ENCODE results near the gene ADAR. TPM values are rescaled to one million over a fixed set of nuclear protein-coding genes. Genes with fewer than 3 reads are reported as not detected.

ADAR gene
- total and polyA plus RNA-seq, 10 donors, result 25.6 to 249 (median 225) TPM

GRCh38 chr1:154572468-154573167 is 35.4 kb downstream of the ADAR start:
- no peak for TF ChIP-seq POLR2AphosphoS5 (IDR thresholded peaks at IDR 0.05)
- no peak for TF ChIP-seq CTCF (IDR thresholded peaks at IDR 0.05 in 8 of 11, conservative IDR thresholded peaks at IDR 0.05 in 3 of 11)
- TF ChIP-seq POLR2A (IDR thresholded peaks at IDR 0.05), result no peak
- no peaks in the 10 kb centered on the region for H3K9me3 ChIP-seq
- intact Hi-C loops (cut with DNase I; ENCODE audit: low total_unique reads), result no loop called here
- 69 to 86% (median 78%) methylated on average over 6 to 10 of the region's 10 CpGs for WGBS, 5 donors
- H3K4me1 ChIP-seq, result peaks cover 4 to 19% (median 12%) of the 10 kb centered on the region in 6 donors
- no peak overlapping the region for H3K27ac ChIP-seq
- peaks cover 0 to 5% (median 0%) of the 10 kb centered on the region in 6 donors for H3K36me3 ChIP-seq
- no peak overlapping the region for H3K4me3 ChIP-seq
- no peak for DNase-seq
- peaks cover 0 to 35% (median 12%) of the 10 kb centered on the region in 7 donors for H3K27me3 ChIP-seq (replicated peaks in 1 of 7)

GRCh38 chr1:154571964-154572288 is 36.1 kb downstream of the ADAR start:
- Histone ChIP-seq H3K9me3 (no peaks in the 10 kb centered on the region), H3K36me3 (no peaks in the 10 kb centered on the region), H3K27ac (no peak overlapping the region), H3K27me3 (replicated peaks in 1 of 7) (peaks cover 0 to 42% (median 19%) of the 10 kb centered on the region in 7 donors), H3K4me3 (no peak overlapping the region), H3K4me1 (peaks cover 3 to 15% (median 10%) of the 10 kb centered on the region in 6 donors)
- WGBS, 5 donors, result 94 to 96% (median 95%) methylated on average over 20 to 29 of the region's 29 CpGs
- no peak for DNase-seq
- TF ChIP-seq CTCF (IDR thresholded peaks at IDR 0.05 in 8 of 11, conservative IDR thresholded peaks at IDR 0.05 in 3 of 11) (no peak), POLR2A (IDR thresholded peaks at IDR 0.05) (no peak), POLR2AphosphoS5 (IDR thresholded peaks at IDR 0.05) (no peak)
- intact Hi-C loops (cut with DNase I; ENCODE audit: low total_unique reads), result no loop called here

- Histone ChIP-seq H3K4me1 (peaks cover 3 to 12% (median 9%) of the 10 kb centered on the region in 6 donors), H3K9me3 (no peaks in the 10 kb centered on the region), H3K36me3 (no peaks in the 10 kb centered on the region), H3K27me3 (replicated peaks in 1 of 7) (peaks cover 0 to 47% (median 20%) of the 10 kb centered on the region in 7 donors), H3K4me3 (no peak overlapping the region), H3K27ac (no peak overlapping the region)
- intact Hi-C loops (cut with DNase I; ENCODE audit: low total_unique reads), result no loop called here
- WGBS, 5 donors, result 93 to 98% (median 96%) methylated on average over 59 of the region's 59 CpGs
- no peak for DNase-seq
- TF ChIP-seq CTCF (IDR thresholded peaks at IDR 0.05 in 8 of 11, conservative IDR thresholded peaks at IDR 0.05 in 3 of 11), result no peak
Measured at GRCh38 chr1:154571244-154571963, 36.6 kb downstream of the ADAR start.

- peak overlapping the region in 6 of 8 donors; percentile 5 to 55 (median 10) for H3K4me3 ChIP-seq
- no peak overlapping the region for H3K27ac ChIP-seq
- DNase-seq, result no peak
- peaks cover 0 to 61% (median 20%) of the 10 kb centered on the region in 7 donors for H3K27me3 ChIP-seq (replicated peaks in 1 of 7)
- intact Hi-C loops (cut with DNase I; ENCODE audit: low total_unique reads), result loop anchor here (10.0 kb wide), 1 partner anchor 197 kb away; no protein-coding TSS in a partner anchor
- 33 to 41% (median 37%) methylated on average over 17 of the region's 17 CpGs for WGBS, 5 donors
- TF ChIP-seq CTCF (IDR thresholded peaks at IDR 0.05 in 8 of 11, conservative IDR thresholded peaks at IDR 0.05 in 3 of 11) (no peak), POLR2AphosphoS5 (IDR thresholded peaks at IDR 0.05) (no peak), POLR2A (IDR thresholded peaks at IDR 0.05) (no peak)
- peaks cover 3 to 12% (median 9%) of the 10 kb centered on the region in 6 donors for H3K4me1 ChIP-seq
- no peaks in the 10 kb centered on the region for H3K36me3 ChIP-seq
- no peaks in the 10 kb centered on the region for H3K9me3 ChIP-seq
Measured at GRCh38 chr1:154568157-154568815, 39.7 kb downstream of the ADAR start.

Measured in spleen (tissue), 11 donors.